Activated T-cell treated with anti-CD3 and anti-CD28 coated beads, Interleukin-2, amount 50 U/mL, for 1 hour (primary cell): ENCODE data around the gene CPNE5.
"Not testable (repeated sequence)": the region's sequence is repeated elsewhere in the genome, so short reads cannot be mapped to it uniquely, and the experiment has no call there.

Source experiments
- DNase-seq: peaks from one replicate; pipeline ENCODE4 v3.0.0-alpha.2; 2020

CPNE5 gene

GRCh38 chr6:36739947-36740817 is 99.1 kb downstream of the CPNE5 start:
- DNase-seq: no peak

GRCh38 chr6:36738108-36738507 is 101.1 kb downstream of the CPNE5 start:
- no peak for DNase-seq

- no peak for DNase-seq
Observed at GRCh38 chr6:36737043-36737785, 102.0 kb downstream of the CPNE5 start.

- no peak for DNase-seq
Observed at GRCh38 chr6:36735110-36736071, 103.9 kb downstream of the CPNE5 start.

- no peak for DNase-seq
Observed at GRCh38 chr6:36734486-36735060, 104.7 kb downstream of the CPNE5 start.

- no peak for DNase-seq
Observed at GRCh38 chr6:36733300-36733699, 105.9 kb downstream of the CPNE5 start.

GRCh38 chr6:36731622-36732310 is 107.5 kb downstream of the CPNE5 start:
- DNase-seq: no peak

- no peak for DNase-seq
Observed at GRCh38 chr6:36730424-36731380, 108.5 kb downstream of the CPNE5 start.

- DNase-seq: no peak
Observed at GRCh38 chr6:36729161-36729524, 110.1 kb downstream of the CPNE5 start.

- DNase-seq: no peak
Observed at GRCh38 chr6:36728289-36729160, 110.7 kb downstream of the CPNE5 start.

- DNase-seq: no peak
Observed at GRCh38 chr6:36727505-36728021, 111.7 kb downstream of the CPNE5 start.

- DNase-seq: no peak
Observed at GRCh38 chr6:36725581-36725980, 113.7 kb downstream of the CPNE5 start.

GRCh38 chr6:36724514-36725390 is 114.5 kb downstream of the CPNE5 start:
- peak; percentile 40 for DNase-seq

- DNase-seq: not testable (repeated sequence)
Observed at GRCh38 chr6:36723992-36724391, 115.3 kb downstream of the CPNE5 start.

GRCh38 chr6:36722879-36723278 is 116.4 kb downstream of the CPNE5 start:
- no peak for DNase-seq

- DNase-seq: no peak
Observed at GRCh38 chr6:36722365-36722764, 116.9 kb downstream of the CPNE5 start.

GRCh38 chr6:36721369-36722140 is 117.7 kb downstream of the CPNE5 start:
- no peak for DNase-seq
